ENCODE measurements around the gene FYN.
A peak's percentile ranks its signal among the peaks of the same experiment; 100 is the strongest.
"Not testable (repeated sequence)": the region's sequence is repeated elsewhere in the genome, so short reads cannot be mapped to it uniquely, and the experiment has no call there.

FYN gene

DNA sequence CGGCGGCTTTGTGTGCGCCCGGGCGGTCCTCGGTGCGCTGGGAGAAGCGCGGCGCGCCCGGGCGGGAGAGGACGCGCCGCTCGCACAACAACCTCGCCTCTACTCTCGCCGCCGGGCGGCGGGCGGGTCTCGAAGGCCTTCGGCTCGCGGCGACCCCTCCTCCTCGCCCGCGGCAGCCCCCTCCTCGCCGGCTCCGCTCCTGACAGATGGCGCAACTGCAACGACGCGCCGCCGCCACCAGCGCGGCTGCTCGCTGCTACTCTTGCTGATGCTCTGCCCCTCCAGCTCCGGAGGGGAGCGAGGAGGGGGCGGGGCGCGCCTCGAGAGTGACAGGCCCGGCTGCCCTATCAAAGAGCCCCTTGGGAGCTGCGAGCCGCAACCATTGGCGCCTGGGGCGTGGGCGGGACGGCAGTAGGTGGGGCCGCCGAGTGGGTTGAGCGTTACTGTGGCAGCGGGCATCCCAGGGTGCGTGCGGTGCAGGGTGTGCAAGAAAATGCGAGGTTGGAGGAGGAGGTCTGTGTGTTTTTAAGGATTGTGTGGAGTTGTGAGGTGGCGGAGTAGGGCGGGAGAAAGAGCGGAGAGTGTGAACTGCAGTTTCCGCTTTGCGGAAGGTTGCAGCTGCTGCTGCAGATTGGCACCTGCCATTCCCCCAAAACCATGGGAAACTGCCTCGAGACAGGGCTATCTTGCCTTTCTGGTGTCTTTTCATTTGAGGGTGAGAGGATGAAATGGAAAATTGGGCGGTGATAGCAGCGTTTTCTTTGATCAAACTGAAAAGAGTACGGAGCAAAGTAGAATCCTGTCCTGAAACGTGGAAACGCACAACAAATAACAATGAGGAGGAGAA lies at the start of gene FYN:
FYN (minus strand) TSS at position 275 of the 847 bp plus-strand sequence. CDS start 153,401 bp downstream, outside the sequence.
- DNase-seq (ENCODE audit: low read depth) = peak; percentile 98

- DNase-seq (ENCODE audit: low read depth) = no peak
Measured at GRCh38 chr6:111922454-111923297, 49.4 kb upstream of the FYN start.

DNA sequence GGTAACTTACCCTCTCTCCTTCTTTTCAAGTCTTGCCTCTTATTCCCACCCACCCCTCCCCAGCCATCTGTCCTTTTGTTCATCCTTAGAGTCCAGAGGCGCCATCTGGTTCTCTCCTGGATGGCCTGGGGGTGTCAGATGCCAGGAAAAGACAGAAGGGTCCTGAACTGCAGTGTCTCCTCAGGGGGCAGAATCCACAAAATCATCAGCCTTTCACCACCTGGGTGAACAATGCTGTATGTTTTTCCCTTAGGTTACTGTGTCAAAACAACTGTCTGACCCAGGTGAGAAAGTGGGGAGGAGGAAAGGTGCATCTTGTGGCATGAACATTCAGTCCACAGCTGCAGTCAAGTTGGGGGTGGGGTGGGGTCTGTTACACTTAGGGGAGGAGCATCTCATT lies 47.9 kb upstream of the FYN start:
- DNase-seq (ENCODE audit: low read depth) = no peak

- DNase-seq (ENCODE audit: low read depth) = no peak
Measured at GRCh38 chr6:111920578-111920977, 47.3 kb upstream of the FYN start.

- no peak for DNase-seq (ENCODE audit: low read depth)
Measured at GRCh38 chr6:111918825-111919224, 45.6 kb upstream of the FYN start.

DNA sequence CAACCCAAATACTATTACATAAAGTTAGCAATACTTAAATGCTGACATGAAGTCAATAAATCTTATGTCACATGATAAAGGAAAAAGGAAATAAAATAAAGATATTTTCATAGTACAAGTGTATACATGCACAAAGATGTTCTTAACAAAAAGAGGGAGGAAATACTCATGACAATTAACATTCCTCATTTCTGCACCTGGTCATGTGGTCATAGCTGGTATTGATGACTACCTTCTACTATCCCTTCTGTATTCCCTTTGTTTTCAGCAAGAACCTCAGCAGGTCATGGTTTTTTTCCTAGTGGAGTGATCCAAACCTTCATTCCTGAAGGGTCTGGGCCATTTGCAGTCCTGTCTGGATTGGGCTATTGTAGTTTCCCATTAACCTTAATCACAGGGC lies 43.5 kb upstream of the FYN start:
- DNase-seq (ENCODE audit: low read depth) = no peak

DNA sequence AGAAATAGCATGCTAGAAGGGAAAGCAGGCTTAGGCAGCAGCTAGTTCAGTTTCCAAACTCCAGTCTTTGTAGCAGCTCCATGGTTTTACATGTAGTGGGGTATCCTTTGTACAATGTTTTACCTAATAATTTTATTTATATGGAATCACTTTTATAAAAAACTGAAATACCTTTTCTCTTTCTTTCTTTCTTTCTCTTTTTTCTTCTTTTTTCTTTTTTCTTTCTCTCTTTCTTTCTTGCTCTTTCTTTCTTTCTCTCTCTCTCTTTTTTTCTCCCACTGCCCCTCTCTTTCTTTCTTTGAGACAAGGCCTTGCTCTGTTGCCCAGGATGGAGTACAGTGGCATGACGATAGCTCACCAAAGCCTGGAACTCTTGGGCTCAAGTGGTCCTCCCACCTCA lies 41.4 kb upstream of the FYN start:
- no peak for DNase-seq (ENCODE audit: low read depth)

DNA sequence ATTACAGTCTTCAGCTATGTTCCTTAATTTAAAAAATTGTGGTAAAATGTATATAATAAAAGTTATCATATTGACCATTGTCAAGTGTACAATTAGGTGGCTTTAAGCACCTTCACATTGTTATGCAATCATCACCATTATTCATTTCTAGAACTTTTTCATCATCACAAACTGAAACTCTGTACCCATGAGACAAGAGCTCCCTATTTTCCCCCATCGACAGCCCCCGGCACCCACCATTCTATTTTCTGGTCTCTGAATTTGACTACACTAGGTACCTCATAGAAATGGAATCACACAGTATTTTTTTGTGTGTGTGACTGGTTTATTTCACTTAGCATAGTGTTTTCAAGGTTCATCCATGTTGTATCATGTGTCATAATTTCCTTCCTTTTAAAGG lies 39.7 kb upstream of the FYN start:
- DNase-seq (ENCODE audit: low read depth) = no peak

DNA sequence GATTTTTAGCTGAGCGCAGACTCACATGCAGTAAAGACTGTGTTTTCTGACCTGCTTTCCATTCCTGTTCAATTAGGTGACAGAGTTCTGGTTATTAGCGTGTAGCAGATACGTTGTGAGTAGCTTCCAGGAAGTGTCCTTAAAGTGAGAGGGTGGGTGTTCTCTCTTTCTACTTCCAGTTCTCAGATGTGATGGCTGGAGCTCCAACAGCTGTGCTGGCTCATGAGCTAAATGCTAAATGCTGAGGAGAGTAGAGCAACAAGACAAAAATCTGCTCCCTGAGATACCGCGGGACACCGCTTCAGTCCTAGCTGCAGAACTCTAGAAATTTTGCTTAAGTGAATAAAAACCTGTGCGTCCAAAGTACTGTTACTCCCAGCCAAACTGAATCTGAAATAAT lies 38.2 kb upstream of the FYN start:
- no peak for DNase-seq (ENCODE audit: low read depth)

DNA sequence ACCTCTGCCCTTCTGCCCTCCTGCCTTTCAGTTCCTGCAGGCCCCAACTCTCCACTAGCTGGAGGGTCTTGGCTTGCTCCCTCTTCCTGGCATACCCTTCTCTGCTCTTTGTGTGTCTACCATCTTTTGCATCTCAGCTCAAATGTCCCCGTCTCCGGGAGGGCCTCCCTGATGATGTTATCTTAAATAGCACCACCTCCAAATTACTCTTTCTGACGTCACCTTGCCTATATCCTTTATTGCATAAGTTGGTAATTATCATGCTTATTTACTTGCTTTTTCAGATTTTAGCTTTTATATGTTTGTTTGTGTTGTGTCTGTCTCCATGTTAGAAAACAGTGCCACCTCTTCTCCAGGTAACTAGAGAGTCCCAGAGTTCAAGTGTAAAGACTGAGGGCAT lies 36.0 kb upstream of the FYN start:
- no peak for DNase-seq (ENCODE audit: low read depth)

DNA sequence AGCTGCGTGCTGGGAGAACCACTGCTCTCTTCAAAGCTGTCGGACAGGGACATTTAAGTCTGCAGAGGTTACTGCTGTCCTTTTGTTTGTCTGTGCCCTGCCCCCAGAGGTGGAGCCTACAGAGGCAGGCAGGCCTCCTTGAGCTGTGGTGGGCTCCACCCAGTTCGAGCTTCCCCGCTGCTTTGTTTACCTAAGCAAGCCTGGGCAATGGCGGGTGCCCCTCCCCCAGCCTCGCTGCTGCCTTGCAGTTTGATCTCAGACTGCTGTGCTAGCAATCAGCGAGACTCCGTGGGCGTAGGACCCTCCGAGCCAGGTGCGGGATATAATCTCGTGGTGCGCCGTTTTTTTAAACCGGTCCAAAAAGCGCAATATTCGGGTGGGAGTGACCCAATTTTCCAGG lies 35.1 kb upstream of the FYN start:
- DNase-seq (ENCODE audit: low read depth) = not testable (repeated sequence)

GRCh38 chr6:111900735-111901134 lies 27.5 kb upstream of the FYN start:
- DNase-seq (ENCODE audit: low read depth) = no peak

DNA sequence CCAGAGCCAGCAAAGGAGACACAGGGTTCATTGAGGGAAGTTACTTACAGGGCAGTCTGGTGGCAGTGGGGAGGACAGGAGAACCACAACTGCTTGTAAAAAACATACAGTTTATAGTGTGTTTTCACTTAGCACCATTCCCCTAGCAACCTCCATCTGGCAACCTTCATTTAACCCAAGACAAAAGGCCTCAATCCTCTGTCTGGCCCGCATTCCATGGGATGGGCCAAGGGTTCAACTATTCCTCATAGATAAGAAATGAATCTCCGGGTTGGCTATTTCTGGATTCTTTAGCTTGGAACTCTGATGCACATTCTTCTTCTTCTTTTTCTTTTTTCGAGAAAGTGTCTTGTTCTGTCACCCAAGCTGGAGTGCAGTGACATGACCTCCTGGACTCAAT lies 26.3 kb upstream of the FYN start:
- no peak for DNase-seq (ENCODE audit: low read depth)

DNA sequence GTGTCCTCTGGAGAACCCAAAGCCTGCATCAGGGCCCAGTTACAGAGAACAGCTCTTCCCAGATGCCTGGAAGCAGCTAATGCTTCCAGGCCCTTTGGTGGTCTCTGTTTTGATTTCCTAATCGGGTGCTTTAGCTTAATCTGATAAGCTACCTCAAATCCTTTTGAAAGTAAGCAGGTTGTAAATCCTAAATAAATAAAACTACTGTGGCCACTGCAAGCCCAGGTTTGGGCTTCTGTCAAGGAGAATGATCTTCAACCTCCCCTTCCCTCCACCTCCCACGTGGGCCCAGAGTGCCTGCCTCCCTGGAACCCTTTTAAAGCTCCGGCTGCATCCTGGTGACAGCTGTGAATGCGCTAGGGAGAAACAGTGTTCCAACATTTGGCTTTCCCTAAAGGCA lies 25.2 kb upstream of the FYN start:
- no peak for DNase-seq (ENCODE audit: low read depth)

DNA sequence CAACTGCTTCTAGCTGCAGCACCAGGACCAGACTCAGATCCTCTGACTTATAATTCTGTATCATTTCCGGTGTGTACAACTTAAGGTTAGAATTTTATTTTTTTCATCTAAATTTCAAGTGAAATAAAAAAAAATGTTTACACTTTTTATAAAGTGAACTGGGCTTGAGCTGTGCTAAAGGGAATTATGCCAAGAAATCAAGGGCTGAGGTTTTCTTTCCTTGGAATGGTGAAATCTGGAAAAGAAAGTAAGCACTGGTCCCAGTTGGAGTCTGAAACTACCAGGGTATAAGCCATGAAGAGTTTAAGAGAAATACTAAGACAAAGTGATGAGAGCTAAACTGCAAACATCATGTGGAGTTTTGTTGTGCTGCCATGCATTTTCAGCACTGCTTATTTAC lies 21.7 kb upstream of the FYN start:
- DNase-seq (ENCODE audit: low read depth) = no peak

DNA sequence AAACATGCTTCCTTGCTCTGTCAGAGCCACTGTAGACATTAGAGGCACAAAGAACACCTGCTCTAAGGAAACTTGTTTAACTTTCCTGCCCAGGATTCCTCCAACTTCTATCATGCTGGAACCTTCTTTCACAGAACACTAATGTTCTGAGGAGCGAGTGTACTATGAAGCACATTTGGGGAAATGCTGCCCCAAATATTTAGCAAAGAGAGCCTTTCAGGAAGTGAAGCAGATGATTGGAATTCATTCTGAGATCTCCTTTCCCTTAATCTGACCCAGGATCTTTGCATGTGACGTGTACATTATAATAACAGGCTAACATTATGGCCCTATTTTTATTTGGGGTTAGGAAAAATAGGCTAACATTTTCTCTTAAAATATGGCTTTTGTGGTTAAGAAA lies 21.0 kb upstream of the FYN start:
- DNase-seq (ENCODE audit: low read depth) = no peak

DNA sequence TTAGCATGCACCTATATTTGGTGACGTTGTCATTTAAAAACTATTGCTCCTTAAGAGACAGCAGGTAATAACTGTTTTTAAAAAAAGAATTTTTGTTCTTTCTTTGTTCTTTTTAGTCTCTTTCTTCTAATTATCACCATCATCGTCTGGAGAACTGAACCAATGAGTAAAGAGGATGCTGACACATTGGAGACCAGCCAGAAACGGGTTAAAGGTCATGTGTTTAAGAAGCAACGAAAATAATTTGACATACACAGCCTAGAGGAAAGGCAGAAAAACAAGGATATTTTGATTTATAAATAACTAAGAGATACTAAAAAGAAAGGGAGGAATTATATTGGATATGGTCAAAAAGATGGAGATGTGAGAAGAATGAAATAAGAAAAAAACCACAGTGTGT lies 19.2 kb upstream of the FYN start:
- DNase-seq (ENCODE audit: low read depth) = no peak

DNA sequence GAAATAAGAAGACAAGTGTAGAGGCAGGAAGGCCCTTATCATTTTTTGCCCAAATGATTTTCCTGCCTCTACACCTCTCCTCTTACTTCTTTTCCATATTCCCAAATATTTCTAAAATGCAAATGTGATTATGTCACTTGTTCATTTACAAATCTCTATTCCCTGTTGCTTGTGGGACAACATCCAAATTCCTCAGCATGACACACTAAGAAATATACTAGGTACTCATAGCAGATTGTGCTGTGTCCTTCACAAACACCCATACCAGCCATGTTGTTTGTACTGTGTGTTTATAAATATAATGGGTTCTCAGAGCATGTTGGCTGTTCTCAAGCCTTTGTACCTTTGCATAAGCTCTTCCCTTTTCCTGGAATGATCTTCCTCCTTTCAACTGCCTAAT lies 17.7 kb upstream of the FYN start:
- no peak for DNase-seq (ENCODE audit: low read depth)

DNA sequence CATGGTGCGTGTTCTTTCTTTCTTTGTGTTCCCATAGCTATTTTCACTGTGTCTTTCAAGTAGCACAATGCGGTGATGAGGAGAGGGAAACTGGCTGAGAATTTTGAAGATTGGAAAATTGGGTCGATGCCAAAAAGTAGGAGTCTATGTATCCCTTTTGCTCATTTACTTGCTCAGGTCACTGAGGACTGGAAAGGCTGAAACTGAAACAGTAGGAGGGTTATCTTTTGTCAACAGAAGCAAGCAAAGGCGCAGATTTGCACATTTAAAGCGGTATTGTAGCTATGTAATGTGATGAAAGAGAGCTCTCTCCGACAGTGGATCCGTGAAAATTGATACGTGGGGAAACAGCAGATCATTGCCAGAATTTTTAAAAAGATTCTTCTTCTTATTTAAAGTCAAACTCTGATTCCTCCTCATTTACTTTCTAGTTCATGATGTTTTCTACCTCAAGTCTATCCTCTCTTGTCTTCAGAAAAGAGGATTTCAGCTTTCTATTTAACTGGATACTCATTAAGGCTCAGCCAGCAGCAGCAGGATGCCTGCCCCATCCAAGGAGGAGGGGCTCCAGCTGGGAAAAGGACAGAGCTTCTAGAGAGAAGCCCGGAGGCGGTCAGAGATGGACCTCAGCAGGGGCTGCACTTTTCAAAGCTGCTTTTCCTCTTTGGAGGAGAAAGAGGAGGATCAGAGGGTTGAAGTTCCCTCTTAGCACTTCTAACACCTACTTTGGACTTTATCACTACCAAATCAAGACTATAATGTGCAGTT lies 15.9 kb upstream of the FYN start:
- DNase-seq (ENCODE audit: low read depth) = no peak

DNA sequence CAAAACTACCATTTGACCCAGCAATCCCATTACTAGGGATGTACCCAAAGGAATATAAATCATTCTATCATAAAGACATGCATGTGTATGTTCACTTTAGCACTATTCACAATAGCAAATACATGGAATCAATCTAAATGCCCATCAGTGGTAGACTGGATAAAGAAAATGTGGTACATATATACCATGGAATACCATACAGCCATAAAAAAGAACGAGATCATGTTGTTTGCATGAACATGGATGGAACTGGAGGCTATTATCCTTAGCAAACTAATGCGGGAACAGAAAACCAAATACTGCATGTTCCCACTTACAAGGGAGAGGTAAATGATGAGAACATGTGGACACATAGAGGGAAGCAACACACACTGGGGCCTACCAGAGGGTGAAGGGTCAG lies 13.5 kb upstream of the FYN start:
- not testable (repeated sequence) for DNase-seq (ENCODE audit: low read depth)

DNA sequence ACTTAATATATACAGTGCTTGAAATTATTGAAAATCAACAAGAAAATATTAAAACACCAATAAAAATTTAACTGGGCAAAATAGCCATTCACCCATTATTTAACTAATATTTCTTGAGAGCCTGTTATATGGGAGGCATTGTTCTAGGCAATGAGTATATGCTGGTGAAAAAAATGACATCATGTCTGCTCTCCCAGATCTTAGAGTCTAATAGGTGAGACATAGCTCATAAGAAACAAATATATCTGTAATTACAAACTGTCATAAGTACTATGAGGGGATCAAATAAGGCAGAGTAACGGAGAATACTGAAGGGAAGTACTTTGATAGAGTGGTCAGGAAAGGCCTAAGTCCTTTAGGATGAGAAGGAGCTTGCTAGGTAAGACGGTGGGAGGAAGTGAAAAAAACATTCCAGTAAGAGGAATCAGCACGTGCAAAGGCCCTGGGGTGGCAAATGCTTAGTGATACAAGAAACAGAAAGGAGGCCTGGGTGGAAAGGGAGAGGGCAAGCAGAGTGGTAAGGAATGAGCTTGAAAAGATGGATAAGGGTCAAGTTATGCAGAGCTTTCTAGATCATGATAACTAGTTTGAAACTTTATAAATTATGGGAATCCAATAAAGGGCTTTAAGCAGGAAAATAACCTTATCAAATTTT lies 12.2 kb upstream of the FYN start:
- no peak for DNase-seq (ENCODE audit: low read depth)

- no peak for DNase-seq (ENCODE audit: low read depth)
Measured at GRCh38 chr6:111884068-111884467, 10.8 kb upstream of the FYN start.

All from stimulated activated CD8-positive, alpha-beta memory T cell treated with anti-CD3 and anti-CD28 coated beads, Interleukin-7, amount 100 ng/mL, for 24 hours (primary cell).